Keratinocyte (primary cell): ENCODE measurements around the gene B3GNT4. TPM values are rescaled to one million over a fixed set of nuclear protein-coding genes. Genes with fewer than 3 reads are reported as not detected.

ENCODE experiments used
- DNase-seq: peaks from one replicate; pipeline ENCODE4 v3.0.0-alpha.2; 2011; ENCODE audit warnings: low read depth, missing footprints, low spot score
- FAIRE-seq: peaks from 2 replicates; lab custom pipeline; 2011; peaks lifted over from hg19 to GRCh38; lab: Jason Lieb, UNC
- H2AFZ ChIP-seq: 2 replicates; pipeline ENCODE4 v1.6.0; 2012; ENCODE audit warnings: low read length, control low read depth, inconsistent platforms; ENCODE audit not compliant: control insufficient read depth
- H3K27ac ChIP-seq: 2 replicates; pipeline ENCODE4 v1.5.1; 2011; ENCODE audit warnings: low read length; ENCODE audit not compliant: control insufficient read depth, insufficient read depth
- H3K27me3 ChIP-seq: 3 replicates; pipeline ENCODE4 v1.6.0; 2011; ENCODE audit warnings: low read length; ENCODE audit not compliant: control insufficient read depth, insufficient read depth; ENCODE audit errors: extremely low read depth
- H3K36me3 ChIP-seq, 2 experiments: 2 replicates in 1 of 2; 3 replicates in 1 of 2; pipeline ENCODE4 v1.5.1; 2011; ENCODE audit warnings: low read length in 2 of 2, mild to moderate bottlenecking in 1 of 2; ENCODE audit not compliant: control insufficient read depth in 2 of 2, insufficient read depth in 2 of 2; ENCODE audit errors: extremely low read depth in 1 of 2
- H3K4me1 ChIP-seq: 3 replicates; pipeline ENCODE4 v1.5.1; 2011; ENCODE audit warnings: low read length; ENCODE audit not compliant: control insufficient read depth, insufficient read depth; ENCODE audit errors: extremely low read depth
- H3K4me2 ChIP-seq: 3 replicates; pipeline ENCODE4 v1.6.0; 2011; ENCODE audit warnings: low read depth, low read length; ENCODE audit not compliant: control insufficient read depth, insufficient read depth; ENCODE audit errors: extremely low read depth
- H3K4me3 ChIP-seq, 3 experiments: fragments of 200-600 bp in 1 of 3; sonication (generic) in 1 of 3; 2 replicates in 2 of 3; 3 replicates in 1 of 3; pipeline ENCODE4 v1.5.1; 2011 to 2016; ENCODE audit warnings: low read length in 3 of 3, mild to moderate bottlenecking in 3 of 3, control low read depth in 2 of 3, inconsistent platforms in 1 of 3, low read depth in 1 of 3, mixed read lengths in 1 of 3, mixed run types in 1 of 3, moderate library complexity in 1 of 3; ENCODE audit not compliant: control insufficient read depth in 2 of 3, insufficient read depth in 2 of 3; ENCODE audit errors: extremely low read depth in 1 of 3
- H3K79me2 ChIP-seq: 2 replicates; pipeline ENCODE4 v1.6.0; 2012; ENCODE audit warnings: low read length; ENCODE audit not compliant: control insufficient read depth, insufficient read depth
- H3K9ac ChIP-seq: 3 replicates; pipeline ENCODE4 v1.6.0; 2011; ENCODE audit warnings: low read length; ENCODE audit not compliant: control insufficient read depth, insufficient read depth; ENCODE audit errors: extremely low read depth
- H3K9me1 ChIP-seq: 3 replicates; pipeline ENCODE4 v1.6.0; 2011; ENCODE audit warnings: low read length; ENCODE audit not compliant: control insufficient read depth, insufficient read depth; ENCODE audit errors: extremely low read depth
- H3K9me3 ChIP-seq: 2 replicates; pipeline ENCODE4 v1.5.1; 2012; ENCODE audit warnings: low read depth, low read length; ENCODE audit not compliant: control insufficient read depth
- H4K20me1 ChIP-seq: 3 replicates; pipeline ENCODE4 v1.6.0; 2011; ENCODE audit warnings: low read length; ENCODE audit not compliant: control insufficient read depth, insufficient read depth; ENCODE audit errors: extremely low read depth
- CTCF ChIP-seq, 3 experiments: IDR thresholded peaks in 1 of 3; conservative IDR thresholded peaks in 1 of 3; optimal IDR thresholded peaks in 1 of 3; 2 replicates in 2 of 3; 3 replicates in 1 of 3; pipeline versions ENCODE3 to v1.5.1; 2011; ENCODE audit warnings: low read length in 3 of 3, mild to moderate bottlenecking in 3 of 3, moderate library complexity in 2 of 3, control low read depth in 1 of 3, inconsistent platforms in 1 of 3; ENCODE audit not compliant: insufficient read depth in 2 of 3; ENCODE audit errors: extremely low read depth in 1 of 3
- EZH2 ChIP-seq: IDR thresholded peaks from one replicate; pipeline ENCODE4 v1.6.1; 2012; ENCODE audit warnings: inconsistent platforms, mild to moderate bottlenecking, low read length, moderate library complexity
- dilution Hi-C: fragments of 300-500 bp; cut with MboI; formaldehyde crosslinking; loops from one replicate; pipeline ENCODE4 v1.7.0; 2020; ENCODE audit warnings: low sequenced_read_pairs; ENCODE audit not compliant: extremely low pct_ligation_motif_present
- polyA plus RNA-seq, 5 experiments: library from polyadenylated mRNA; depleted of rRNA in 3 of 5; stranded (reverse) in 3 of 5; stranded (forward) in 1 of 5; unstranded in 1 of 5; fragments of >200 nt; gene quantifications; 1 replicate in 1 of 5; 2 replicates in 3 of 5; 3 replicates in 1 of 5; pipeline versions ENCODE4 v1.2.1 to v1.2.3, GENCODE V29; 2011 to 2012; ENCODE audit warnings: missing spikeins in 2 of 5, low read depth in 1 of 5, low replicate concordance in 1 of 5

Gene B3GNT4
- polyA plus RNA-seq, 1 donor (not counting 4 experiments of a cell fraction or from before 2014, with no cell fraction given), result 1.7 TPM

GRCh38 chr12:122184517-122184916 lies 19.0 kb upstream of the B3GNT4 start:
- H3K4me2 ChIP-seq, result no peak overlapping the region
- dilution Hi-C loops, result no loop called here
- no peaks in the 10 kb centered on the region for H3K36me3 ChIP-seq
- H3K9ac ChIP-seq, result no peak overlapping the region
- H3K9me3 ChIP-seq, result no peaks in the 10 kb centered on the region
- H3K79me2 ChIP-seq, result no peaks in the 10 kb centered on the region
- no peak for DNase-seq
- no peak for FAIRE-seq
- peaks cover 12% of the 10 kb centered on the region for H3K4me1 ChIP-seq
- no peaks in the 10 kb centered on the region for H3K27me3 ChIP-seq
- TF ChIP-seq CTCF (optimal IDR thresholded peaks at IDR 0.05 in 1 of 3, IDR thresholded peaks at IDR 0.05 in 1 of 3, conservative IDR thresholded peaks at IDR 0.05 in 1 of 3; ENCODE audit: extremely low read depth in 1 of 3, insufficient read depth in 2 of 3, low read length in 3 of 3) (no peak), EZH2 (no peak)
- H2AFZ ChIP-seq, result no peak overlapping the region
- no peak overlapping the region for H3K4me3 ChIP-seq
- no peaks in the 10 kb centered on the region for H3K9me1 ChIP-seq
- no peaks in the 10 kb centered on the region for H4K20me1 ChIP-seq
- no peak overlapping the region for H3K27ac ChIP-seq

- Histone ChIP-seq H3K4me2 (no peak overlapping the region), H2AFZ (no peak overlapping the region), H3K27me3 (no peaks in the 10 kb centered on the region), H3K9ac (no peak overlapping the region), H3K79me2 (no peaks in the 10 kb centered on the region), H3K36me3 (no peaks in the 10 kb centered on the region), H3K9me1 (no peaks in the 10 kb centered on the region), H4K20me1 (no peaks in the 10 kb centered on the region), H3K27ac (no peak overlapping the region), H3K9me3 (no peaks in the 10 kb centered on the region), H3K4me3 (no peak overlapping the region), H3K4me1 (peaks cover 12% of the 10 kb centered on the region)
- dilution Hi-C loops, result no loop called here
- TF ChIP-seq CTCF (optimal IDR thresholded peaks at IDR 0.05 in 1 of 3, IDR thresholded peaks at IDR 0.05 in 1 of 3, conservative IDR thresholded peaks at IDR 0.05 in 1 of 3; ENCODE audit: extremely low read depth in 1 of 3, insufficient read depth in 2 of 3, low read length in 3 of 3), result no peak
- TF ChIP-seq EZH2, result no peak
- DNase-seq, result no peak
- no peak for FAIRE-seq
Measured at GRCh38 chr12:122185079-122185478, 18.4 kb upstream of the B3GNT4 start.
